HG02588 (cell line): ENCODE results near the gene SP8.
A peak's percentile ranks its signal among the peaks of the same experiment; 100 is the strongest.

ENCODE experiments used
- ATAC-seq: cut with Tn5 transposase; IDR thresholded peaks from one replicate; pipeline ENCODE4 v1.9.1; 2021; ENCODE audit warnings: mild to moderate bottlenecking, moderate library complexity; ENCODE audit not compliant: unreplicated experiment

Gene SP8

GRCh38 chr7:20776942-20777341, 9.7 kb downstream of the SP8 start:
- ATAC-seq, result no peak

DNA sequence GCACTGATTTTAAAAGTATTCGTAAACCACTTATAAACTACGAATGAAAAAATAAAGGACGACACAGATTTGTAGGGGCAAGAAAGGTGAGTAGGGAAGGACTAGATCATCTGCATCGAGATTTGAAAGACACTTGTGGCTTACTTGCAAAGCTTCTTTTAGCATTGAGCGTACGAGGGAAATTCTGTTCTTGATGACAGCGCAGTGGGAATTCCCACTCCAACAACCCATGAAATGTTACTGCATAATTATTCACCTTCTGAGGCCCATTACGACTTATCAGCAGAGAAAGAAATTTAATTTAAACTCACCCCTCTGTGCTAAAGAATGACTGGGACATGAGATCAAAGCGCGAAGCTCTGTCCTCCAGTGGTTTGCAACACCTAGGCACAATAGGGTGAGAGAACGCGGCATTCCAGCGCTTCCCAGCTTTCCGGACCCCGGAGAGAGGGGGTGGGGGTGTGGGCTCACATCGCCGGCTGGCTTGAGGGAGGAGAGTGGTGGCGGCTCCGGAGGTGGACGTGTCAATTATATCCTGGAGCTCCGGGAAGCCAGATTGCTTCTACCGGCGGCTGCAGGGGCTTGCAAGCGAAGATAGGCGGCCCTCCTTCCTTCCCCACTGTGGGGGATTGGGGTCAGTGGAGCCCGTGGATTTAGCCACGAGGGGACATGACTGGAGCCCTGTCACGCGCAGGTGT, 10.3 kb downstream of the SP8 start:
- ATAC-seq, result no peak

DNA sequence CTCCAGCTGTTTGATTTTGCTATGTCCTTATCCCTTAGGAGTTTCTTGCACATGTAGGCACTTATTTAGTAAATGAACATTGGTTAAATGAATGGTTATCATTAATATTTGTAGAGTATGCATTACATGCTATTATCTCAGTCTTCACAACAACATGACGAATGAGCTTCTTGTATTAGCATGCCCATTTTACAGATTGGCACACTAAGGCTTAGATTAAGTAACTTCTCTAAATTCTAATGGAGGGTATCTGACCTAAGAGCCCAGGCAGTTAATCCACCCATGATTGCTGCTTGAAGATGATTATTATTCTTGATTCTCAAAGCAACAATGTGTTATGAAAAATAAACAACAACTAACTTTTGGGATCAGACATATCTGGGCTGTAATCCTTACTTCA, 32.7 kb downstream of the SP8 start:
- ATAC-seq, result no peak

GRCh38 chr7:20749906-20750305, 36.8 kb downstream of the SP8 start:
- ATAC-seq, result no peak

DNA sequence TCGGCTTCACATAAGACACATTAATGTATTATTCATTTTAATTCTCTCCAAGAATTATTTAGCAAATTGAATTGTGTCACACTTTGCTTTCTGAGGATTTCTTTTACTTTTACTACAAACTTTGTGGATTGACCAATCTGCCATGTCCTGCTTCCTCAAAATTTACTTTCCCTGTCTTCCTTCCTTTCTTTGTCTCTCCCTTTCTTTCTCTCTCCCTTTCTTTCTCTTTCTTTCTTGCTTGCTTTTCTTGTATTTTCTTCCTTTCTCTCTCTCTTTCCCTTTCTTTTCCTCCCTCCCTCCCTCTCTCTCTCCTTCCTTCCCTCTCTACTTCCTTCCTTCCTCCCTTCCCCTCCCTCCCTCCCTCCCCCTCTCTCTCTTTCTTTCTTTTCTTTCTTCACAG, 37.8 kb downstream of the SP8 start:
- ATAC-seq, result no peak

DNA sequence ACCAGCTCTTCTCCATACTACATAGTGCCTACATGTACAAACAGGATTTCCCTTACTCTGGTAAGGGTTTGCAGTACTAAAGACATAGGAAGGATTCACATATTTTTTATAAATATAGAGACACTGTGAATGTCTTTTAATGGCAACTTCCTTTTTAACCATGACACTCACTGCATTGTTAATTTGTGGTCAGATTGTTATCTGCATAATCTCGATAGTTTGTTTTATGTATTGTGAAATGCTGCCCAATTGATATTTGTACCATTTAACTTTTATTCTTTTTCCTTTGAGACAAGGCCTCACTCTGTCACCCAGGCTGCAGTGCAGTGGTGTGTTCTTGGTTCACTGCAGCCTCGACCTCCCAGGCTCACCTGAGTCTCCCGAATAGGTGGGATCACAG, 39.7 kb downstream of the SP8 start:
- no peak for ATAC-seq

- no peak for ATAC-seq
Observed at GRCh38 chr7:20745702-20746101, 41.0 kb downstream of the SP8 start.

DNA sequence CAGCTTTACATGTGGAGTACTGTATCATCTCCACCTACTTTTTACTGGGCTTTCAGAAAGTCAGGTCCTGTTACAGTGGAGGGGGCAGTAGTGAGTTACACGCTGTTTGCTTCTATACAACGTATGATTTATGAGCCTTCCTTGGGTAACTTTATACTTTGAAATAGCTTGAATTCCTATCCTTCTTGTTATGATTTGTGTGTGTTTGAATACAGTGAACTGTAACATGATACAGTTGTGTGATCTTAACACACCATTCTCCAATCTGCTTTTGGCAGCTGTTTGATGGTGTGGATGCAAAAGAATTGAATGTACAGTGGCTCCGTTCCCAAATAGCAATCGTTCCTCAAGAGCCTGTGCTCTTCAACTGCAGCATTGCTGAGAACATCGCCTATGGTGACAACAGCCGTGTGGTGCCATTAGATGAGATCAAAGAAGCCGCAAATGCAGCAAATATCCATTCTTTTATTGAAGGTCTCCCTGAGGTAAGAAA, 41.7 kb downstream of the SP8 start:
- ATAC-seq, result no peak

DNA sequence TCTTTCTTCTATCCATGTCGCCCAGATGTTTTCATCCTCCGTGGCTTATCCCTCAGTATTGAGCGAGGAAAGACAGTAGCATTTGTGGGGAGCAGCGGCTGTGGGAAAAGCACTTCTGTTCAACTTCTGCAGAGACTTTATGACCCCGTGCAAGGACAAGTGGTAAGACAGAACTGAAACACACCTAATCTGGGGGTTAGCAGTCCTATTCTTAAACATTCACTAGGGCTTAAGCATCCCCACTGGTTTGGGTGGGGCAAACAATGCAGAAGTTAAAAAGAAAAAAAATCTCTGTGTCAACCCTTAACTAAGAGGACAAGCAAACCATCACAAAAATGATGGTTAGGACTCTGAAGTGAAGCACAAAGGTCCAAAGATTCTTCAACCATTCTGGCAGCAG, 43.8 kb downstream of the SP8 start:
- no peak for ATAC-seq

DNA sequence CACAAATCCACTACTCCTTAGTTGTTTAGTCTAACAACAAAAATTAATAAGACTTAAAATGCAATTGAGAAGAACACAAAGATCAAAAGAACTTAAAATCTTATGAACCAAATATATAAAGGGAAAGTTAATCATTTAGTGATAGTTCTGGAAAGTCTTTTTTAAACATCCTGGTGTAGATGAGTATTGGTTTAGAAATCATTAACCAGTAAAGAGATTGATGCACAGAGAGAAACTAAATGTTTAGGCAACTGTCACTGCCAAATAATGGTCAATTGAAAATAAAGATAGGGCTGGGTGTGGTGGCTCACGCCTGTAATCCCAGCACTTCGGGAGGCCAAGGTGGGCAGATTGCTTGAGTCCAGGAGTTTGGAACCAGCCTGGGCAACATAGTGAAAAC, 44.9 kb downstream of the SP8 start:
- no peak for ATAC-seq

DNA sequence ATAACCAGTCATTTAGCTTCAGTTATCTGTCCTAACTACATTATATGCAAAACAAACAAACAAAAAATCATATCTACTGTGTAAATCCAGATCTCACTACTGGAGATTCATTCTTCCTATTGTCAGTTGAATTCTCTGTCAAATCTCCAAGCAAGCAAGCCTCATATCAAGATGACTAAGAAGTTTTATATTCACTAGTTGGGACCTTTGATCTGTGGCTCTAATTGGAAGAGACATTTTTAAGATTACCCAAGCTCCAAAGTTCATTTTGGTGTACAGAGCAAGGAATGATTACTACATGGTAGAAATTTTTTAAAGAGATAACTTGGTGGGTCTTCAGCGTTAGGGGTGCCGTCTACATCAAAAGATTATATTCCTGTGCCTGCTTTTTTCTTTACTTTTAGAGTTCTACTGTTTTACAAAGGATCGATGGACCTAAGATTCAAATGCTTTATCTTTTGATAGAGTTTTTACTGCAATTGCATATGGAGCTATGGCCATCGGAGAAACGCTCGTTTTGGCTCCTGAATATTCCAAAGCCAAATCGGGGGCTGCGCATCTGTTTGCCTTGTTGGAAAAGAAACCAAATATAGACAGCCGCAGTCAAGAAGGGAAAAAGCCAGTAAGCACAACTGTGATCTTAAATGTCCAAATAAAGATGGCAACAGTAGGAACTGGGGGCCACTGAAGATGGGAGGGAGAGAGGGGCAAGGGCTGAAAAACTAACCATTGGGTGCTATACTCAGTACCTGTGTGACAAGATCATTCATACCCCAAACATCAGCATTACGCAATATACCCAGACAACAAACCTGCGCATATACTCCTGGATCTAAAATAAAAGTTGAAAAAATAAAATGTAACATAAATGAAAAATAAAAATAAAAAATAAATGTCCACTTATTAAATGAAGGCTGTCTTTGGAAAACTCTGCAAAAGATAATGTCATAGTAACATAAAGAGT, 47.9 kb downstream of the SP8 start:
- no peak for ATAC-seq

DNA sequence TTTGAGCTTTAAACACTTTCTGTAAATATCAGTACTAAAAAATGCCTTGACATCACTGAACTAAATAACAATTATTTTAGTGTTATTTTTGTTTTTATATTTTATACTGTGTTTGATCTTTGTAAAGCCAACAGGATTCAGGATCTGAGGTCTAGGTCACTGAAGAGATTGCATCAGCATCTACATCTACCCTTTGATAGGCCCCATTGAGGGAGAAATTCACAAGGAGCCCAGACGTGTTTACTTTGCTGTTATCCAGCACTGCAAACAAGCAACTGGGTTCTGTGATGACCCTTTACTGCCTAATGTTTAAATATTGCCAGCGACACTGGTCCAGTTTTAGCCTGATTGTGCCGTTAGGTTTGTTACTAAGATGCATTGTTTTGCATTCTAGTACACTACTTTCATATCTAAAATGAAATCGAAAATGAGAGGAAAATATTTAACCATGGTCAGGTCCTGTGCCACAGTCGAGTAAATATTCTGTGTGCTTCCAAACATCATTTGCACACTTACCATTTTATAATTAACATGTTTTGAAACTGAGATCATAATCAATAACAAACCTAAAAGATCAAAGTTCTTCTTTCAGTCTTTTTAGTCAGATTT, 48.7 kb downstream of the SP8 start:
- peak; percentile 45 for ATAC-seq

- no peak for ATAC-seq
Observed at GRCh38 chr7:20735346-20736065, 51.2 kb downstream of the SP8 start.
